Activated CD8-positive, alpha-beta memory T cell treated with anti-CD3 and anti-CD28 coated beads for 1 hour (primary cell): ENCODE measurements around the gene TOR1B.
"Not testable (repeated sequence)": the region's sequence is repeated elsewhere in the genome, so short reads cannot be mapped to it uniquely, and the experiment has no call there.

Experiments
- DNase-seq, 2 donors: peaks; one replicate each; pipeline ENCODE4 v3.0.0-alpha.2; 2020; ENCODE audit warnings: low read depth in 1 of 2; ENCODE audit errors: extremely low read depth in 1 of 2

The TOR1B gene, protein sequence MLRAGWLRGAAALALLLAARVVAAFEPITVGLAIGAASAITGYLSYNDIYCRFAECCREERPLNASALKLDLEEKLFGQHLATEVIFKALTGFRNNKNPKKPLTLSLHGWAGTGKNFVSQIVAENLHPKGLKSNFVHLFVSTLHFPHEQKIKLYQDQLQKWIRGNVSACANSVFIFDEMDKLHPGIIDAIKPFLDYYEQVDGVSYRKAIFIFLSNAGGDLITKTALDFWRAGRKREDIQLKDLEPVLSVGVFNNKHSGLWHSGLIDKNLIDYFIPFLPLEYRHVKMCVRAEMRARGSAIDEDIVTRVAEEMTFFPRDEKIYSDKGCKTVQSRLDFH

DNA sequence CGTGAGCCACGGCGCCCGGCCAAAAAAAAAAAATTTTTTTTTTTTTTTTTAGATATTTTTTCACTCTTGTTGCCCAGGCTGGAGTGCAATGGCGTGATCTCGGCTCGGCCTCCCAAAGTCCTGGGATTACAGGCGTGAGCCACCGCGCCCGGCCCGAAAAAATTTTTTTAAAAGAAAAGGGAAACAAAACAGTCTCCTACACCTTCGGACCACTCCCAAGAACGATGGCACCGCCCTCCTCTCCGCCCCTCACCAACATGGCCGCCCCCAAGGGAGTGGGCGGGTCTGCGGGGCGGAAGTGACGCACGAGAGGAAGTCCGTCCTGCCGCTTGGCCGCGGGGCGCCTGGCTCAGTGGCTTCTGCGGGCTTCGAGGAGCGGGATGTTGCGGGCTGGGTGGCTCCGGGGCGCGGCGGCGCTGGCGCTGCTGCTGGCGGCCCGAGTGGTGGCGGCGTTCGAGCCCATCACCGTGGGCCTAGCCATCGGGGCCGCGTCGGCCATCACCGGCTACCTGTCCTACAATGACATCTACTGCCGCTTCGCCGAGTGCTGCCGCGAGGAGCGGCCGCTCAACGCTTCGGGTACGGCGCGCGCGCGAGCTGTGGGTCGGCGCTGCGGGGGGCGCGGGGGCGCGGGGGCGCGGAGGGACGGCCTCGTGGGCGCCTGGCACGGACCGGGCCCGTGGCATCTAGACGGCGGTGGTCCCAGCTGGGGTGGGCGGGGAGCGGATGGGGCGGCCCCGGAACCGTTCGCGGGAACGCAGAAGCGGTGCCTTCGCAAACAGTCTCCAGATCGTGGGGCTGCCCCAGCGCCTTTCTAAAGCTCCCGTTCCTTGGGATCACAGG lies at the start of gene TOR1B:
Gene TOR1B, plus strand, starts transcription at position 352 of the 843 bp plus-strand sequence. Its CDS starts 29 bp downstream, at position 381.
- peak; percentile 87 to 95 for DNase-seq

DNA sequence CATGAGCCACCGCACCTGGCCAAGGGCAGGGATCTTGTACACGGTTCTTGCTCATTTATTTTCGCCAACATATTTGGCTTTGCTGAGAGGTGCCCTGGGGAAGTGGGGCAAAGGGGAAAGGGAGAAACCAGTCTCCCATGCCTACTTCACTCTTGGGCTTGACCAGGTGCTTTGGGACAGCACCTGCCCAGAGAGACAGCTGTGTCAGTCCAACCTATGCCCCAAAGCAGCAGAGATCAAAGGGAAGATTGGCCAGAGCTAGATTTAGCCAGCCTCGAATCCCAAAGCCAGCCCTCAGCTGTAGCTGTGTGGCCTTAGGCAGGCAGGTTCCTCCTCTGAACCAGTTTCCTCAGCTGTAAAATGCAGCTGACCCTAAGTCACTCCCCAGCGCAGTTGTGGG lies 47.8 kb upstream of the TOR1B start:
- no peak for DNase-seq

DNA sequence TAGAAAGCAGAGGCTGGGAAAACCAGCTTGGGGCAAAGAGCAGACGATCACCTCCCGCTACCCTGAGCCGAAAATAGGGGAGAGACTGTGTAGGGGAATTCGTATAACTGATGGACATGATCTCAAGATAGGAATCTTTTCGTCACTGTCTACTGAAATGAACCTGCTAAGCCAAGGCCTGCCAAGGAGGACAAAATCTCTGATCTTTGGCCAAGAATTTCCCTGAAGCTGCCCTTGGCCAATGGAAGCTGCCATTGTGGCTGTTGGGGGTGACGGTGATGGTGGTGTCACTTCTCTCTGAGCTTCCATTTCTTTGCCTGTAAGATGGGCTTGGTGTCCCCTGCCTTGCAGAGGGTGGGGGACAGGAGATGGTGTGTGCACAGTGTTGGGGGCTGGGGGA lies 46.8 kb upstream of the TOR1B start:
- DNase-seq: no peak

DNA sequence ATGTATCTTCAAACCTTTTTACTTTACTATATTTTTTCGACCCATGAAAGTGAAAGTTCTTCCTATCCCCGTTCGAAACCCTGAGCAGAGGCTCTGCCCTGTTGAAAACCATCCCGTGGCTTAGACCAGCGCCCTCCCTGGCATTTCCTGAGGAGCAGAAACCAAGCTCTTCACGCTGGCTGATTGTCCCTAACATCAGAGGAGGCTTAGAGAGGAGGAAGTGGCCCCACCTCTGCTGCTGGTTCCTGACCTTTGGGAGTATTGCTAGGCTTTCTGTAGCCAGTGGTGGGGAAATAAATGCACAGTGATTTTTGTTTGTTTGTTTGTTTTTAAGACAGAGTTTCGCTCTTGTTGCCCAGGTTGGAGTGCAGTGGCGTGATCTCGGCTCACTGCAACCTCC lies 45.9 kb upstream of the TOR1B start:
- DNase-seq: no peak

DNA sequence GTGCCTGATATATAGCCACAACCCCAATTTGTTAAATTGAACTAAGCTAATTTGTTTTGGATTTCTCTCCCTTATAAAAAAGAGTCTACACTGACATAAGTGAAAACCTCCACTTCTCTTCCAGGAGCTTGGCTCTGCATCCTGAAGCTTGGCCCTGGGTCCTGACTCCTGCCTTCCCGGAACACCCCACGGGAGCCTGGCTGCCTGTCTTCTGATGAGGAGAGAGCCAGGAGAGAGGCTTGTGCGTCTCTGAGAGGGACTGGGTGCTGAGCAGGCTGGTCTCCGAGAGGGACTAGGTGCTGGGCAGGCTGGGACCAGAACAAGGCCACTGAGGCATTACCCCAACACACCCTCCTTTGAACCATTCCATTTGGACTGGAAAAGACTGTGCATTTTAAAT lies 43.7 kb upstream of the TOR1B start:
- DNase-seq: no peak

DNA sequence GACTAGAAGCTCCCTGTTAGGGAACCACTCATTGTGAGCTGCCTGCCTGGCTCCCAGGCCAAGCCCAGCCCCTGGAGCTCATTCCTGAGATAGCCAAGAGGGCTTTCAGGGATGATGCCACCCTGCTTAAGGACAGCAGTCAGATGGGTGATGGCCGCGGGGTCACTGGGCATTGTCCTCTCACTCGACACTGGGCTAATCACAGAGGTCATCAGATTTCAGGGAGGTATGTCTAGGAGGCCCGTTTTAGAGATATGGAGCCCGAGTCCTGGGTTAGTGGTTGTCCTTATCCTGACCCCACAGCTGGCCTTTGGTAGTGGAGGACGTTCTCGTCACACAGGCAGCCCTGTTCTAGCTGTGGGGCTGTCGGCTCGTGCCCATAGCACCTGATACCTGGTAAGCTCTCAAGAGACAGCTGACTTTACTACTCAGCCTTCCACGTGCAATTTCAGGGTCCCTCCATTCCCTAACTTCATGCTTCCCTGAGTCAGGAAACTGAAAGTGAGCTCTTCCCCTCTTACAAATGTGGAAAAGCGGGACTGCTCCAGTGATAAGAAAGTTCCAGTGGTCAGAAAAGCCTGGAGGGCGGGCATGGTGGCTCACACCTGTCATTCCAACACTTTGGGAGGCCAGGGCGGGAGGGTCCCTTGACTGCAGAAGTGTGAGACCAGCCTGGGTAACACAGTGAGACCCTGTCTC lies 43.0 kb upstream of the TOR1B start:
- DNase-seq: no peak

DNA sequence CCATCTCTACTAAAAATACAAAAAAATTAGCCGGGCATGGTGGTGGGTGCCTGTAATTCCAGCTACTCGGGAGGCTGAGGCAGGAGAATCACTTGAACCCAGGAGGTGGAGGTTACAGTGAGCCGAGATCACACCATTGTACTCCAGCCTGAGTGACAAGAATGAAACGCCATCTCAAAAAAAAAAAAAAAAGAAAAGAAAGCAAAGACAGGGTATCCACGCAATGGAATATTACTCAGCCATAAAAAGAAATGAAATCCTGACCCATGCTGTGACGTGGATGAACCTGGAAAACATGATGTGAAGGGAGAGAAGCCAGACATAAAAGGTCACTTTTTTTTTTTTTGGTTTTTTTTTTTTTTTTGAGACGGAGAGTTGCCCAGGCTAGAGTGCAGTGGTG lies 42.2 kb upstream of the TOR1B start:
- not testable (repeated sequence) for DNase-seq

DNA sequence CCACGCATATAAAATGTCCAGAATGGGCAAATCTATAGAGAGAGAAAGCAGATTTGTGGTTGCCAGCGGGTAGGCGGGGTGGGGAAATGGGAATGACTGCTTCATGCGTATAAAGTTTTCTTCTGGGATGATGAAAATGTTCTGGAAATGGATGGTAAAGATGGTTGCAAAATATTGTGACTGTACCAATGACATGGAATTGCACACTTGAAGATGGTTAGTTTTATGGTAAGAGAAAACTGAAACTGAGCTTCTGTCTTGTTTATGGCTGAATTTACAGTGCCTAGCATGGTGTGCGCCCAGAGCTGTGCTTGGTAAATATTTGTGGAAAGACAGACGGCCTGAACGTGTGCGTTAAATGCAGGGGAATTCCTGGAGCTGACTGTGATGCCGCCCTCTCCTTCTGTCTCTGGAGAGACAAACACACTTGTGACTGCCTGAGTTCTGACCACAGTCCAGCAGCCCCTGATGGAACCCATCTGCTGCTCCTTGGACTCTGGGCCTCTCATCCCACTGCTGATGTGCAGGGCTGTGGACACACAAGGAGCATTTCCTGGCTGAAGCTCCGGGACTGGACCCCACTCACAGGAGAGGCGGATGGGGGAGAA lies 41.6 kb upstream of the TOR1B start:
- DNase-seq: no peak

DNA sequence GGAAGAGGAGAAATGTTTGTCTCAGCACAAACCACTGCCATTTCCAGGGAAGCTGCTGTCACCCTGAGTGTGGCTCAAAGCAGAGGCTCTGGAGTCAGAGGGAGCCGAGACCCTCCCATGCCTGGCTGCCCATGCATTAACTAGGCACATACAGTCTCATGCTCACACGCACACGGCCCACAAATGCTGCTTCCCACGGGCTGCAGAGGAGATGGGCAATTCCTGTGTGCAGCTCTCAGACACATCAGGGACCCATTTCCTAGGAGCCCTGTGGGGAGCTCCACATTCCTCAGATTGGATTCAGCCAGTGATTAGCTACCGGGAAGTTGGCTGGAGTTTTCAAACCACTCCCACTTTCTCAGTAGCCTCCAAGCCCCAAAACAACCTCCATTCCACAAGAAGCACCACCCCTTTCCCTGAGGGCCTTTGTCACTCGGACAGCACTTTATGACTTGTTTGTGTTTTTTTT lies 41.0 kb upstream of the TOR1B start:
- no peak for DNase-seq

DNA sequence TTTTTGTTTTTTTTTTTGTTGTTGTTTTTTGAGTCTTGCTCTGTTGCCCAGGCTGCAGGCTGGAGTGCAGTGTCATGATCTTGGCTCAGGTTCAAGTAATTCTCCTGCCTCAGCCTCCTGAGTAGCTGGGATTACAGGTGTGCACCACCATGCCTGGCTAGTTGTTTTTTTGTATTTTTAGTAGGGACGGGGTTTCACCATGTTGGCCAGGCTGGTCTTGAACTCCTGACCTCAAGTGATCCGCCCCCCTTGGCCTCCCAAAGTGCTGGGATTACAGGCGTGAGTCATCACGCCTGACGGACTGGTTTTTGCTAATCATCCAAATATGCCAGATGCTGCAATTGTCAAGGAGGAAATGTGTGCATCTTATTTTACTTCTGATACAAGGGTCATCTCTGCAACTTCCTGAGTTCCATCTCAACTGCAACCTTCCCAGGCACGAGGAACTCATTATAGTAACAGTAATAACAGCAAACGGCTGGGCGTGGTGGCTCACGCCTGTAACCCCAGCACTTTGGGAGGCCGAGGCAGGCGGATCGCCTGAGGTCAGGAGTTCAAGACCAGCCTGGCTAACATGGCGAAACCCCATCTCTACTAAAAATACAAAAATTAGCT lies 40.5 kb upstream of the TOR1B start:
- not testable (repeated sequence) for DNase-seq

DNA sequence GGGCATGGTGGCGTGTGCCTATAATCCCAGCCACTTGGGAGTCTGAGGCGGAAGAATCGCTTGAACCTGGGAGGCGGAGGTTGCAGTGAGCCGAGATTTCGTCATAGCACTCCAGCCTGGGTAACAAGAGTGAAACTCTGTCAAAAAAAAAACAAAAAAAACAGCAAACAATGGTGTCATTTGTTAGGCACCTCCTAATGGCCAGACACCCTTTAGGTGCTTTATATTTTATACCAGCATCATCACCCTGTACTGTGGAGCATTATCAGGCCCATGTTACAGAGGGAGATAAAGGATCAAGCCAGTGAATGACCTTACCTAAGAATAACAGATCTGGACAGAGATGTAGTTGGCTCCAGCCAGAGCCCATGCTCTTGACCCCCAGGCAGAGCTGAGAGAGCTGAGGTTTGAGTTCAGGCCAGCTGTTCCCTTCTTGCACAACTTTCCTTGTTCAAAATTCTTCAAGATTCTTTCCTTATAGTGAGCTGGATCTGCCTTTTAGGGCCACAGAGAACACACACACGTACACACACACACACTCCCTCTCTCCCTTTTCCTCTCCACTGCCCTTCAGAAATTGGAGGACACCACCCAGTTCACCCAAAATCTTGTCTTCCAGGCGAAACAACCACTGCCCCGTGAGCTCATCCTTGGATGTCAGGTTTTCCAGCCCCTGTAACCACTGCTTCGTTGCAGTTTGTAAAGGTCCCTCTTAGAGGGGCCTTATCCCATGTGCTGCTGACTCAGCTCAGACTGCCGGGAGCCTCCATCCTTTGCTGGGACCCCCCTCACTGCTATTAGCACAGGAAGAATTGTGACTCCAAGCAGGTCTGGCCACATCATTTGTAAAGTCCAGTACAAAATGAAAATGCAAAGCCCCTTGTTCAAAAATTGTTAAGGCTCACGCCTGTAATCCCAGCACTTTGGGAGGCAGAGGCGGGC lies 39.7 kb upstream of the TOR1B start:
- DNase-seq: no peak

DNA sequence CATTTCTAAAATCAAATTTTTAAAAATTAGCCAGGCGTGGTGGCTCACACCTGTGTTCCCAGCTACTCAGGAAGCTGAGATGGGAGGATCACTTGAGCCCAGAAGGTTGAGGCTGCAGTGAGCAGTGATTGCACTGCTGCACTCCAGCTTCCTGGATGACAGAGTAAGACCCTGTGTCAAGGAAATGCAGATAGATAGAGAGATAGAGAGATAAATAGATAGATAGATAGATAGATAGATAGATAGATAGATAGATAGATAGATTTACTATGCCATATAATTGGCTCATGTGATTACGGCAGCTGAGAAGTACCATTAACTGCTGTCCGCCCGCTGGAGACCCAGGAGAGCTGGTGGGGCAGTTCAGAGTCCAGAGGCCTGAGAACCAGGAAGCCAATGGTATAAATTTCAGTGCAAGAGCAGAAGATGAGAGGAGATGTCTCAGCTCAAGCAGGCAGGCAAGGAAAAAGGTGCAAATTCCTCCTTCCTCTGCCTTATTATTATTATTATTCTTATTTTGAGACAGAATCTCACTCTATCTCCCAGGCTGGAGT lies 37.1 kb upstream of the TOR1B start:
- no peak for DNase-seq

DNA sequence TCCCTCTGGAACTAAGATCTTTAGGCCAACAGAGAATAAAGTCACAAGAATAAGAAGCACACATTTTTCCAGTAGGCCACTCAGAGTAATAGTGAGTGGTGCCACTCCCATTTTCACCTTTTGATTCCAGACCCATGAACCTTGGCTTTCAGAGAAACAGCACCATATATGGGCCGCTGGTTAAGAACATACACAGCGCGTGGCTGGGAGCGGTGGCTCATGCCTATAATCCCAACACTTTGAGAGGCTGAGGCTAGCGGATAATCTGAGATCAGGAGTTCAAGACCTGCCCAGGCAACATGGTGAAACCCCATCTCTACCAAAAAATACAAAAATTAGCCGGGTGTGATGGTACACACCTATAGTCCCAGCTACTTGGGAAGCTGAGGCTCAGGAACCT lies 34.5 kb upstream of the TOR1B start:
- no peak for DNase-seq

DNA sequence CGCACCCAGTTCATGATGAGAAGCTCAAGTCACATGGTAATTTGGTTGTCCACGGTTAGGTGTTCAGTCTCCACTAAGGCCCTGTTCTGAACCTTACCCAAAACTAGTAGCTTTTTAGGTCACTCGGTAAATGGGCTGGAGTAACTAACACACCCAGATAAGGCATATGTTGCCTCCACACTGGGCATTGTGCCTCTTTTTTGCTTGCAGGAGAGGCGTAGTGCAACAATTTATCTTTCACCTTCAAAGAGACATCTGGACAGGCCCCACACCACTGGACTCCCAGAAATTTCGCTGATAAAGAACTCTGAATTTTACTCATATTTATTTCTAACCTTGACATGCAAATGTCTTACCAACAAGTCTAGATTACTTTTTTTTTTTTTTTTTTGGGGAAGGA lies 33.3 kb upstream of the TOR1B start:
- no peak for DNase-seq

DNA sequence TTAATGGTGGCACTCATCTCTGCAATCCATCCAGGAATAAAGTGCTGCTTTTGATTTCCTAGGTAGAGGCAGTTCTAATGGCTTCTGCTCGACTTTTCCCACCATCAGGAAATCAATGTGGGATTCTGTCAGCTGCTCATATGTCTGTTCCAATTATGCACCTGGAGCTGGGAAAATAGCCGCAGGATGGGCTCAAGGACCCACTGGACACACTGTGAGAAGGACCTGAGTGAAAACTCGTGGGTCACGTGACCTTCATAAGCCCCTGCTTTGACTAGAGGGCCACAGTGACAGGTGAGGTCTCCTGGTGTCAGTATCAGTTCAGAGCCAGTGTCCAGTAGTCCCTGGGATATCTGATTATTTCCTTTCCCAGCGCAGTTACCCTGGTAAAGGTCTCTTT lies 32.2 kb upstream of the TOR1B start:
- DNase-seq: no peak

DNA sequence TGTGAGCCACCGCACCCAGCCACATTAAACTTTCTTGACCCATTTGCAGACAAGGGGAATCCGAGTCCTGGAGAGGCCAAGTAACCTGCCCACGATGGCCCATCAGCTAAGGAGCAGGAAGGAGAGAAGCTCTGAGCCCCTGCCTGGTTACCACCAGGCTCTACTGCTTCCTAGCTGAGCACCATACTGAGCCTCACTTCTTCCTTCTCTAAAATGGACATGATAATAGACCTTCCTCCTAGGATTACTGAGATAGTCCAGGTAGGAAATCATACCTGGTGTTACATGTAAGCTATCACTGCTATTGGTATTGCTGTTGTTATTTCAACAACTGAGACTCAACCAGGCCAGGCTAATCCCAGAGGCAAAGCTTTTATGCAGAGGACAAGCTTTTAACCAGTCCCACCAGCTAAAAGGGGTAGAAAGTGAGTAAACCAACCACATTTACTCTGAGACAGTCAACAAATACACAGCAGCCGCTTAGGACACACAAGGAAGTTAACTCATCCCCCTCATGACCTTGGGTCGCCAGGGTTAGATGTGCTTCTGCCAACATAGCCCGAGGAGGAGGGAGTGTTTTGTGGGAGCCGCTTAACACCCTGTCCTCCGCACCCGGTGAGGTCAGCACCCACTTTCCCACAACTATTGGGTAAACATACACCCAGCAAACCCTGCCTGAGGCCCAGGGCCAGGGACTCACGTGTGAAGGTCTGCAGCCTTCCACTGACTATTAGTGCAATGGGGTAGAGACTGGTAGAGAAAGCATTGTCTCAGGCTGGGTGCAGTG lies 29.5 kb upstream of the TOR1B start:
- no peak for DNase-seq

DNA sequence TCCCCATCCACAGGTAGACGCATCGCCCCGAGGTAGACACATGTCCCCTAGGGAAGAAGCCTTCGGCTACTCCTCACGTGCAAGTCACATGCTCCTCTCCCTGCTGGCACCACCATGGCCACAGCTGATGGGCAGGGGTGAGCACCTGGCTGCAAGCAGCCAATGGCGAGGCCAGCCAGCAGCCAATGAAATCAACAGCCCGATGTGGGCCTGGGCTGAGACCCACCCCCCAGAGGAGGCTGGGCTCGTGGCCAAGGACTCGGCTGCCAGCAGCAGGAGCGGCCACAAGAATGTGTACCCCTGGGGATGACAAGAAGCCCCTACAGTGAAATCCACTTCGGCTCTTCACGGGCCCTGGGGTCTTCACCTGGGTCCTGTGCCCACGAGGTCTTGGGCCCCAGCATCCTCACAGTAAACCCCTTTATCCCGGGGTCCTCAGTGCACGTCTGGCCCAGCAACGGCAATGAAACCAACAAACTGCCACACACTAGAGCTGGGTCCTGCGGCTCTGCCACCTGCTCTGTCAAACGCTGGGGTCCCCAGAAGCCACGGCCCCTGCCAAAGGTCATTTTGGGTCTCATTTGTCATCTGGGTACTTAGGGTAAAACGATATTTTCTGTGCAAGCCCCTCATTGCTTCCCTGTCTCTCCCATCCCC lies 28.1 kb upstream of the TOR1B start:
- no peak for DNase-seq

DNA sequence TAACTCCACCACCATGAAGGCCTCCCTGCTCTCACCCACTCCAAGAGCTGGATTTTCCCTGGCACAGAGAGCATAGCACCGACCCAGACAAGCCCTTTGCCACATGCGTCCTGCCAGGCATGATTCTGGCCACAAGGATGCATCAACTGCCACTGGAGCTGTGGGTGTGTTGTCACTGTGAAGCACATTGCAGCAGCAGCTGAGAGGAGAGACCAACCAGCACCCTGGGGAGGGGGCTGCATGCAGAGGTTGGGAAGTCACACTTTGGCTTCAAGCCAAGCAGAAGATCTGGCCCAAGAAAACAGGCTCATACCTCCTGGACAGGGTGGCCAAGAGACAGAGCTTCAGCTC lies 27.6 kb upstream of the TOR1B start:
- DNase-seq: no peak
